ENCODE results near the gene RASA2. TPM values are rescaled to one million over a fixed set of nuclear protein-coding genes. Genes with fewer than 3 reads are reported as not detected.
"Not testable (repeated sequence)": the region's sequence is repeated elsewhere in the genome, so short reads cannot be mapped to it uniquely, and the experiment has no call there.

Gene RASA2
- total RNA-seq, 6 donors from 2014 or later: 11.7 to 41.5 (median 21.3) TPM

DNA sequence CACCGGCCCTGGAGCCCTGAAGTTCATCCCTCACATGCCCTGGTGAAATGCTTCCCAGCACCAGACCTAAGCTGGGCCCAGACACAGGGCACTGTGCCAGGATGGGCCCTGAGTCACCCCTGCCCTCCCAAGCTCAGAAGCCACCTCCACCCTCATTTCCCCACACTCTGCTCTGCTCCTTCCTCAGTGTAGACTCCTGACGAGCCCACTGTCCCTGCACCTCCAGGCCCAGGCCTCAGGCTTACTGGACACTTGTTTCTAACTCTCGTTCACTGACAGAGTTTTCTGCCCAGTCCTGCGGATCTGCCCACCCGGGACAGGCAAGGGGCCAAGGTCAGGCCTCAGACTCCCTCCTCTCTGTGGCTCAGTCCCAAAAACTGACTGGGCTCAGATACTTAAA is 138.7 kb downstream of the RASA2 start:
- peaks cover 0 to 8% (median 0%) of the 10 kb centered on the region in 4 donors for H3K9me3 ChIP-seq
- no peak overlapping the region for H3K27ac ChIP-seq
- ATAC-seq (ENCODE audit: low FRiP score in 2 of 2): no peak
- H3K36me3 ChIP-seq: no peaks in the 10 kb centered on the region
- no peaks in the 10 kb centered on the region for H3K4me1 ChIP-seq
- WGBS, 2 donors: 70 to 79% methylated on average over 3 to 4 of the region's 5 CpGs
- no peaks in the 10 kb centered on the region for H3K27me3 ChIP-seq
- no peak for DNase-seq
- H3K4me3 ChIP-seq: no peak overlapping the region
- TF ChIP-seq POLR2AphosphoS5 (IDR thresholded peaks at IDR 0.05) (no peak), POLR2A (IDR thresholded peaks at IDR 0.05) (no peak), EP300 (IDR thresholded peaks at IDR 0.05) (no peak)
- TF ChIP-seq, protein P1, sequence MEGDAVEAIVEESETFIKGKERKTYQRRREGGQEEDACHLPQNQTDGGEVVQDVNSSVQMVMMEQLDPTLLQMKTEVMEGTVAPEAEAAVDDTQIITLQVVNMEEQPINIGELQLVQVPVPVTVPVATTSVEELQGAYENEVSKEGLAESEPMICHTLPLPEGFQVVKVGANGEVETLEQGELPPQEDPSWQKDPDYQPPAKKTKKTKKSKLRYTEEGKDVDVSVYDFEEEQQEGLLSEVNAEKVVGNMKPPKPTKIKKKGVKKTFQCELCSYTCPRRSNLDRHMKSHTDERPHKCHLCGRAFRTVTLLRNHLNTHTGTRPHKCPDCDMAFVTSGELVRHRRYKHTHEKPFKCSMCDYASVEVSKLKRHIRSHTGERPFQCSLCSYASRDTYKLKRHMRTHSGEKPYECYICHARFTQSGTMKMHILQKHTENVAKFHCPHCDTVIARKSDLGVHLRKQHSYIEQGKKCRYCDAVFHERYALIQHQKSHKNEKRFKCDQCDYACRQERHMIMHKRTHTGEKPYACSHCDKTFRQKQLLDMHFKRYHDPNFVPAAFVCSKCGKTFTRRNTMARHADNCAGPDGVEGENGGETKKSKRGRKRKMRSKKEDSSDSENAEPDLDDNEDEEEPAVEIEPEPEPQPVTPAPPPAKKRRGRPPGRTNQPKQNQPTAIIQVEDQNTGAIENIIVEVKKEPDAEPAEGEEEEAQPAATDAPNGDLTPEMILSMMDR (IDR thresholded peaks at IDR 0.05): no peak

DNA sequence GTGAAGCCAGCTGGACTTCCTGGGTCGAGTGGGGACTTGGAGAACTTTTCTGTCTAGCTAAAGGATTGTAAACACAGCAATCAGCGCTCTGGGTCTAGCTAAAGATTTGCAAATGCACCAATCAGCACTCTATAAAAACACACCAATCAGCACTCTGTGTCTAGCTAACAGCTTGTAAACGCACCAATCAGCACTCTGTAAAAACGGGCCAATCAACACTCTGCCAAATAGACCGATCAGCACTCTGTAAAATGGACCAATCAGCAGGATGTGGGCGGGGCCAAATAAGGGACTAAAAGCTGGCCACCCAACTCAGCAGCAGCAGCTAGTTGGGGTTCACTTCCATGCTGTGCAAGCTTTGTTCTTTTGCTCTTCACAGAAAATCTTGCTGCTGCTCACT is 141.5 kb downstream of the RASA2 start:
- not testable (repeated sequence) for H3K27ac ChIP-seq; DNase-seq; H3K27me3 ChIP-seq; H3K4me1 ChIP-seq; ATAC-seq (ENCODE audit: low FRiP score in 2 of 2); H3K4me3 ChIP-seq; H3K9me3 ChIP-seq; H3K36me3 ChIP-seq
- WGBS, 2 donors: 83% methylated on average over 6 of the region's 6 CpGs

DNA sequence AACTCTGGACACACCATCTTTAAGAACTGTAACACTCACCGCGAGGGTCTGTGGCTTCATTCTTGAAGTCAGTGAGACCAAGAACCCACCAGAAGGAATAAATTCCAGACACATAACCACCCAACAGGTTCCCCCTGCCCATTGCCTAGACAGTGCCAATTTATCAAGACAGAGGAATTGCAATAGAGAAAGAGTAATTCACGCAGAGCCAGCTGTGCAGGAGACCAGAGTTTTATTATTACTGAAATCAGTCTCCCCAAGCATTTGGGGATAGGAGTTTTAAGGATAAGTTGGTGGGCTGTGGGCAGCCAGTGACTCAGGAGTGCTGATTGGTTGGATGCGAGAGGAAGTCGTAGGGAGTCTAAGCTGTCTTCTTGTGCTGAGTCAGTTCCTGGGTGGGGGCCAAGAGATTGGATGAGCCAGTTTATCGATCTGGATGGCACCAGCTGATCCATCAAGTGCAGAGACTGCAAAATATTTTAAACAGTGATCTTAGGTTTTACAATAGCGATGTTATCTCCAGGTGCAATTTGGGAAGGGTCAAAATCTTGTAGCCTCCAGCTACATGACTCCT is 142.1 kb downstream of the RASA2 start:
- not testable (repeated sequence) for H3K36me3 ChIP-seq; H3K4me1 ChIP-seq; H3K27me3 ChIP-seq; H3K4me3 ChIP-seq; ATAC-seq (ENCODE audit: low FRiP score in 2 of 2); H3K9me3 ChIP-seq; DNase-seq; H3K27ac ChIP-seq
- WGBS, 2 donors: 79 to 95% methylated on average over 7 of the region's 7 CpGs

DNA sequence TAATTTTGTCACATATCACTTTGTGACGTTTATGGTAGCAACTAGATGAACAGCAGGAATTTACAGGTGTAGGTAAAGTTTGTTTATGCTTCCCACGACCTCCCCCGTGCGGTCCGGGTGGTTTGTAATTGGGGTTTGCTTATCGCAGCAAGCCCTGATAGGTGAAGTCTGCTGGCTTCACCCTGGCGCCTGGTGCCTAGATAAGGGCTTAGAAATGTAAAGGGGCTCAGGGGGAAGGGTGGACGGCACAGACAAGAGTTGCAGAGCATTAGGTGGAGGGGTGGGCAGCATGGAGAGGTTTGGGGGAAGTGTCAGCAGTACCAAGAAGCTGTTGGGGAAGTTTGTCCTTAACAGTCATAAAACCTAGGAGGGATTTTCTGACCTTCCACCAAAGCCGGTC is 143.1 kb downstream of the RASA2 start:
- no peak for DNase-seq
- WGBS, 2 donors: 56 to 65% methylated on average over 9 of the region's 9 CpGs
- no peaks in the 10 kb centered on the region for H3K4me1 ChIP-seq
- H3K4me3 ChIP-seq: no peak overlapping the region
- peaks cover 0 to 8% (median 0%) of the 10 kb centered on the region in 4 donors for H3K9me3 ChIP-seq
- no peak for ATAC-seq (ENCODE audit: low FRiP score in 2 of 2)
- H3K27ac ChIP-seq: no peak overlapping the region
- no peak for TF ChIP-seq EP300 (IDR thresholded peaks at IDR 0.05)
- TF ChIP-seq, protein P1 (IDR thresholded peaks at IDR 0.05): no peak
- TF ChIP-seq POLR2AphosphoS5 (IDR thresholded peaks at IDR 0.05): no peak
- no peaks in the 10 kb centered on the region for H3K27me3 ChIP-seq
- no peaks in the 10 kb centered on the region for H3K36me3 ChIP-seq

DNA sequence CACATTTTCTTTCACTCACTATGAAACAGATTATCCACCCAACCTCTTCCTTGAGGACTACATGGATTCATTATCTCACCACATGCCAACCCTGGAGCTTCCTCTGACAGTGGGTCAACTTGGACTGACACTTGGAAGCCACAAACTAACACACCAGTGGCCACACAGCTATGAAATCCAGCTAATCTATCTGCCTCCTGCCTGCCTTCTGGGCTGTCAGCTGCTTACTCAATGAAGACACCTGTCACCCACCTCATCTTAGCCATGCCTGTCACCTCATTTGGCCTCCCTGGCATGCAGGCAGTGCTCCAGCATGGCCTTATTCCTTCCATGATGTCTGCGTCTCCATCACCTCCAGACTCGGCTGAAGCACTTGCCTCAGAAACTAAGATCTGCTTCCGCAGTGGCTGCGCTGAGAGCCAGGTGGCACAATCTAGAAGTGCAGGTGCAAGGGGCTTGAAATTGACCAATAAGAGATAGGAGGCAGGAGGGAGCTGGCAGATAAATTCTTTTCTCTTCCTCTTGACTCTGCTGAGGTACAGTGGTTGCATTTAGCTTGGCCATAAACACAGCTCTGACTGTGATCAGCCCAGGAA is 146.1 kb downstream of the RASA2 start:
- peaks cover 0 to 8% (median 0%) of the 10 kb centered on the region in 4 donors for H3K9me3 ChIP-seq
- DNase-seq: no peak
- 61 to 78% methylated on average over 4 of the region's 4 CpGs for WGBS, 2 donors
- H3K27me3 ChIP-seq: no peaks in the 10 kb centered on the region
- no peak for ATAC-seq (ENCODE audit: low FRiP score in 2 of 2)
- no peak overlapping the region for H3K4me3 ChIP-seq
- H3K27ac ChIP-seq: no peak overlapping the region
- no peaks in the 10 kb centered on the region for H3K4me1 ChIP-seq
- TF ChIP-seq POLR2AphosphoS5 (IDR thresholded peaks at IDR 0.05) (no peak), POLR2A (IDR thresholded peaks at IDR 0.05) (no peak), EP300 (IDR thresholded peaks at IDR 0.05) (no peak)
- TF ChIP-seq, protein P1 (IDR thresholded peaks at IDR 0.05): no peak
- H3K36me3 ChIP-seq: no peaks in the 10 kb centered on the region

DNA sequence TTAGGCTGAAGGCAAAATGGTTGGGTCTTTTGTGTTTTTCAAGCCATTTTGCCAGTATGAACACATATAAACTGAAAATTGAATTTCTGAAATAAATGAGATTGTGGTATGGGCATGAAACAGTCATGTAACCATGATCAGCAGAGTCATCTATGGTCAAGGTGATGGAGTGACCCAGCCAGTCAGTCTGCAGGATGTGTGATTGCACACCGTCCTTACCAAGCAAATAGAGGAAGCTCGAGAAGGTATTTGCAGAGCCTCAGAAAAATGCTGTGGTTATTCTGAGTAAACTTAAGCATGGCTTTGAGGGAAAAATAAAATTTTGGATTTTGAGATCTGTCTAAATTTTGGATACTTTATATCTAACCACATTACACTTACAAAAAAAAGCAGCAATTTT is 155.4 kb downstream of the RASA2 start:
- Histone ChIP-seq H3K4me3 (no peak overlapping the region), H3K4me1 (peaks cover 0 to 5% (median 2%) of the 10 kb centered on the region in 4 donors), H3K27ac (no peak overlapping the region), H3K36me3 (no peaks in the 10 kb centered on the region), H3K9me3 (no peaks in the 10 kb centered on the region), H3K27me3 (no peaks in the 10 kb centered on the region)
- DNase-seq (no peak), ATAC-seq (ENCODE audit: low FRiP score in 2 of 2) (no peak)
- 45 to 49% methylated on average over 2 of the region's 2 CpGs for WGBS, 2 donors
- no peak for TF ChIP-seq POLR2AphosphoS5 (IDR thresholded peaks at IDR 0.05)
- no peak for TF ChIP-seq EP300 (IDR thresholded peaks at IDR 0.05)
- TF ChIP-seq, protein P1 (IDR thresholded peaks at IDR 0.05): no peak
- no peak for TF ChIP-seq POLR2A (IDR thresholded peaks at IDR 0.05)

All from upper lobe of left lung (tissue), 6 donors.